HFF-Myc (cell line): ENCODE results near the gene ZNF791.
A peak's percentile ranks its signal among the peaks of the same experiment; 100 is the strongest.

ENCODE experiments used
- DNase-seq: peaks from one replicate; pipeline ENCODE4 v3.0.0-alpha.2; 2011; ENCODE audit warnings: low read depth; ENCODE audit errors: extremely low read depth
- H3K4me3 ChIP-seq: replicated peaks from 2 replicates; pipeline ENCODE4 v1.5.1; 2011; ENCODE audit warnings: low read depth, mild to moderate bottlenecking, control low read depth, low read length
- TF ChIP-seq, protein P1 (sequence below): IDR thresholded peaks from 2 replicates; pipeline ENCODE4 v1.5.1; 2012; ENCODE audit warnings: mild to moderate bottlenecking, low read depth, low read length, control low read depth; ENCODE audit errors: missing control alignments

The ZNF791 gene

DNA sequence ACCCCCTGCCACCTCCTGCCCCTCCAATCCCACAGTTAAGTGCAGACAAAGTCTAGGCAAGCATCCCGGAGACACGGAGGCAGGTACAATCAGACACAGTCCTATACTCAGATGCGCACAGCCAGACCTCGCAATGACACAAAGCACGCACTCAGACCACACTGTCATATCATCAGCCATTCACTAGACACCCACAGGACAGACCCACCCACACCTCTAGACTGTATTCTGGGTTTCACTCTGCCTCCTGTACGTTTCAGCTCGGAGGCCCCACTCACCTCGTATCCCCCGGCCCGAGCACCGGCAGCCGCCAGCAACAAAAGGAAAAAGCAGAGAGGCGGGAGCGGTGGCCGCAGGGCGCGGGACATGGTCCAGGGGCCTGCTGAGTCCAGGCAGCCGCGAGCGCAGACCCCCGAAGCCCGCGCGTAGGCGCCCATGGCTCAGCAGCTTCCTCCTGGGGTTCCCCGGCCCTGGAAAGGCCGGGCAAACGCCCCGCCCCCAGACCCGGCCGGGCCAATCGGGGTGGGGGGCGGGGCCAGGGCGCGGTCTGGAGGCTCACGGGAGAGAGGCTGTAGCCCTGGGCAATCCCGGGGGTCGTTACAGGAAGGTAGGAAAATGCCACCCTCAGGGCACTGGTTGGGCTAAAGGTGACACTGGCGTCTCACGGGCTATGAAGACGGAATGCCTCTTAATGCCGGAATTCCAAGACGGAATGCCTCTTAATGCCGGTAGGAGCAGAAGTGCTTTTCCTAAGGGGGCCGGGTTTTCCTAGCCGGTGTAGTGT lies 55.7 kb downstream of the ZNF791 start, which contains the start of the genes MAN2B1 and WDR83:
Gene MAN2B1 (minus strand): TSS at position 478 of the 784 bp plus-strand sequence. CDS start 41 bp downstream, at position 437.
Gene WDR83 (plus strand): TSS at position 543 of the 784 bp plus-strand sequence. CDS start 2,984 bp downstream, outside the sequence.
- DNase-seq = no peak
- TF ChIP-seq, protein P1, sequence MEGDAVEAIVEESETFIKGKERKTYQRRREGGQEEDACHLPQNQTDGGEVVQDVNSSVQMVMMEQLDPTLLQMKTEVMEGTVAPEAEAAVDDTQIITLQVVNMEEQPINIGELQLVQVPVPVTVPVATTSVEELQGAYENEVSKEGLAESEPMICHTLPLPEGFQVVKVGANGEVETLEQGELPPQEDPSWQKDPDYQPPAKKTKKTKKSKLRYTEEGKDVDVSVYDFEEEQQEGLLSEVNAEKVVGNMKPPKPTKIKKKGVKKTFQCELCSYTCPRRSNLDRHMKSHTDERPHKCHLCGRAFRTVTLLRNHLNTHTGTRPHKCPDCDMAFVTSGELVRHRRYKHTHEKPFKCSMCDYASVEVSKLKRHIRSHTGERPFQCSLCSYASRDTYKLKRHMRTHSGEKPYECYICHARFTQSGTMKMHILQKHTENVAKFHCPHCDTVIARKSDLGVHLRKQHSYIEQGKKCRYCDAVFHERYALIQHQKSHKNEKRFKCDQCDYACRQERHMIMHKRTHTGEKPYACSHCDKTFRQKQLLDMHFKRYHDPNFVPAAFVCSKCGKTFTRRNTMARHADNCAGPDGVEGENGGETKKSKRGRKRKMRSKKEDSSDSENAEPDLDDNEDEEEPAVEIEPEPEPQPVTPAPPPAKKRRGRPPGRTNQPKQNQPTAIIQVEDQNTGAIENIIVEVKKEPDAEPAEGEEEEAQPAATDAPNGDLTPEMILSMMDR = no peak
- H3K4me3 ChIP-seq = peak within 1 kb of the TSS; percentile 84

DNA sequence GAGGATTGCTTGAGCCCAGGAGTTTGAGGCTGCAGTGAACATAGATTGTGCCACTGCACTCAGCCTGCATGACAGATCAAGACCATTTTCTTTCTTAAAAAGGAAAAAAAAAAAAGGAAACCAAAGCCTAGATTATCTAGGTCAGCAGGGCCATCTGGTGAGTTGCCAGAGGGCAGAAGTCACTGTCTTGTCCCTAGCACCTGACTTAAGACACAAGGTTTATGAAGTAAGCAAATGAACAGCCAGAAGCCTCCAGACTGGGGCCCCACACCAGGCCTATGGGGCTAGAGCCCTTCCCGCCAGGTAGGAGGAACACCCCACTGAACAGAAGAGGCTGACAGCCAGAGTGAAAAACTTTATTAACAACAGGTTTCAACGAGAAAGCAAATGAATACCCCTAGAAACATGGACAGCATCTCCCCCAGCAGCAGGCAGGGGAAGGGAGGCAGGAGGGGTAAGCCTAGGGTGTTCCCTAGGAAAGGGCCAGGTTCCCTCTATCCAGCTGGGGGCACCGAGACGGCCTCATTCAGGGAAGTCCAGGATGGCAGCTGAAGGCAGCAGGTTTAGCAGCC lies 57.1 kb downstream of the ZNF791 start:
- TF ChIP-seq, protein P1 = no peak
- H3K4me3 ChIP-seq = peak overlapping the region; percentile 94

DNA sequence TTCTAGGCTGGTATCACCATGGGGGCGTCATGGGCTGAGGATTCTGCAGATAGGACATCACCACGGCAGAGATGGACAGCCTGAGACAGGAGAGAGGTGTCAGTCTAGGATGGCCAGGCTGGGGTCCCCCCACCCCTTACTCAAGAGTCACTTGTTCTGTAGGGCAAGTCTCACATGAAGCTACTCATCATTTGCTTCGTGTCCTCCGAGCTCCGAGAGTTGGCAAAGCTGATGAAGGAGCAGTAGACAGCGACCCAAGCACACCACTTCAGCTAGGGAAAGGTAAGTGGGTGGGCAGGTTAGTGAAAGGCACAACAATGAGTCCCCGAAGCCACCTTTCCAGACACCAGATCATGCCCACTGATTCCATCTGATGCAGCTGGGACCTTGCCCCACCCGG lies 57.6 kb downstream of the ZNF791 start:
- no peak for DNase-seq
- peak overlapping the region; percentile 94 for H3K4me3 ChIP-seq
- TF ChIP-seq, protein P1 = no peak

More for the DNA sequence above, 57.1 kb downstream of the ZNF791 start:
- no peak for DNase-seq

DNA sequence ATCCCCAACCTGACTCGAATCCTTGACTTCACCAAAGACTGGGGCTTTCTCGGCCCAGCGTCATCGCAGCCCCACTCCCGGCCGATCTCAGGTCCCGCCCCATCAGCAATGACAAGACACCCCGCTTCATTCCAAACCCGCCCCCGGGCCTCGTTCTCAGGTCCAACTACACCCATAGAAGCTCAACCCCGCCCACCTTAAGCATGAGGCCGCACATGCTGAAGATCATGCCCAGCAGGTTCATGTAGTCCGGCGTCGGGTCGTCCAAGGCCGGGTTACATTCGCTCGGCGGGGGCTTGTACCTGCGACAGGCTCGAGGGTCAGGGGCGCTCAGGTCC lies 58.2 kb downstream of the ZNF791 start:
- DNase-seq = no peak
- TF ChIP-seq, protein P1 = no peak
- peak overlapping the region; percentile 94 for H3K4me3 ChIP-seq

DNA sequence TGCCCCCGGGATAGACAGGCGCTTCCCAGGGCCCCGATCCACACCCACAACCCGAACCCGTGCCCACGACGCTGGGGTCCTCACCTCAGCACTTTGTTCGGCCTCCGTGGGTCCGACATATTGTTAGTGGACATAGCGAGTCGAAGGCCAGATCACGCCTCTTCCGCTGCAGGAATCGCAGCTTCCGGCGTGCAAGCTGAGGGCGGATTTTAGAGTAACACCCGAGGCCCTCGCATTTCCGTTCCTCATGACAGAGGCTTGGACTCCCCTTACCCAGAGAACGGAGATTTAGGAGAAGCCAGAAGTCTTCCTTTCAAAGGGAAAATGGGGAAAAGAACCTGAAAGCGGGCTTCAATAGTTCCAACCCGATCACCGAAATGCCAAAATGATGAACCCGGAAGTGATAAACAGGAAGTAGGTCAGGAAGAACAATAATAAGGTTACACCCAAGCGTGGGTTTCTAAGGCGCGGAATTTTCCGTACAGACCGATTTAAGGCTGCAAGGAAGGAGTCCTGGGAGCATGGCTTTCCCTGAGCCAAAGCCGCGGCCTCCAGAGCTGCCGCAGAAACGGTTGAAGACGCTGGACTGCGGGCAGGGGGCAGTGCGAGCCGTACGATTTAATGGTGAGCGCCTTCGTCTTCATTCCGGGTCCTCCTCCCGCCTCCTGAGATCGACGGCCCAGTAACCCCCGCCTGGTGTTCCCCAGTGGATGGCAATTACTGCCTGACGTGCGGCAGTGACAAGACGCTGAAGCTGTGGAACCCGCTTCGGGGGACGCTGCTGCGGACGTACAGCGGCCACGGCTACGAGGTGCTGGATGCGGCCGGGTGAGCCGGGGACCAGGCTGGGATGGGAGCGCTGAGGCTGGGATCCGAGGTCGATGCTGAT lies 58.8 kb downstream of the ZNF791 start:
- H3K4me3 ChIP-seq = peak overlapping the region; percentile 94
- DNase-seq = peak; percentile 47
- TF ChIP-seq, protein P1 = no peak

DNA sequence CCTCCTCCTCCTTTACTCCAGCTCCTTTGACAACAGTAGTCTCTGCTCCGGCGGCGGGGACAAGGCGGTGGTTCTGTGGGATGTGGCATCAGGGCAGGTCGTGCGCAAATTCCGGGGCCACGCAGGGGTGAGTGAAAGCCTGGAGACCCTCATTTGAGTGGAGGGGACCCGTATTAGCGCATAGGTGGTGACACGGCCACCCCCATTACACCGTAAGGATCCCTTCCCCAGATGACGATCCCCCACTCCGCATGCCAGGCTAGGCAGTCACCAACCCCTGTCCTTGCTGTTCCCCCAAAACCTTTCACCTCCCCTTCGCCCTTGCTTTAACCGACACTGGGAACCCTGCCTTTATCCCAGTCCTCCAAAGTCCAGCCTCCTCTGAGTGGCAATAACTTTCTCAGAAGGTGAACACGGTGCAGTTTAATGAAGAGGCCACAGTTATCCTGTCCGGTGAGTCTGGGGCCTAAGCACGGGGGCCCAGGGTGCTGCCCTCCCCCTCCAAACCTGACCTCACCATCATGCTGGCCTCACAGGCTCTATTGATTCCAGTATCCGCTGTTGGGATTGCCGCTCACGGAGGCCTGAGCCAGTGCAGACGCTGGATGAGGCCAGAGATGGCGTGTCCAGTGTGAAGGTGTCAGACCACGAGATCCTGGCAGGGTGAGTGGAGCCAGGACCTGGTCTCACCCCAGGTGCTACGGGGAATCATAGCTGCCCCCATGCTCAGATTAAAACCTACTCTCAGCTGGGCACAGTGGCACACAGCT lies 59.6 kb downstream of the ZNF791 start:
- TF ChIP-seq, protein P1 = no peak
- no peak for DNase-seq
- H3K4me3 ChIP-seq = peak overlapping the region; percentile 94
